GM12864 (cell line): Measurements from ENCODE around the gene SELENOF.

Source experiments
- DNase-seq: peaks from one replicate; pipeline ENCODE4 v3.0.0-alpha.2; 2011; ENCODE audit warnings: low read depth
- H3K4me3 ChIP-seq: 2 replicates; pipeline ENCODE4 v1.5.1; 2011; ENCODE audit warnings: mild to moderate bottlenecking, low read depth, low read length, control low read depth
- TF ChIP-seq, protein P1 (sequence below): IDR thresholded peaks from 2 replicates; pipeline ENCODE4 v1.5.1; 2011; ENCODE audit warnings: low read depth, mild to moderate bottlenecking, moderate library complexity, low read length, control low read depth, inconsistent platforms; ENCODE audit errors: missing control alignments

Gene SELENOF

GRCh38 chr1:86833461-86834215, 80.3 kb downstream of the SELENOF start:
- H3K4me3 ChIP-seq: no peak overlapping the region
- DNase-seq: peak; percentile 66
- TF ChIP-seq, protein P1, sequence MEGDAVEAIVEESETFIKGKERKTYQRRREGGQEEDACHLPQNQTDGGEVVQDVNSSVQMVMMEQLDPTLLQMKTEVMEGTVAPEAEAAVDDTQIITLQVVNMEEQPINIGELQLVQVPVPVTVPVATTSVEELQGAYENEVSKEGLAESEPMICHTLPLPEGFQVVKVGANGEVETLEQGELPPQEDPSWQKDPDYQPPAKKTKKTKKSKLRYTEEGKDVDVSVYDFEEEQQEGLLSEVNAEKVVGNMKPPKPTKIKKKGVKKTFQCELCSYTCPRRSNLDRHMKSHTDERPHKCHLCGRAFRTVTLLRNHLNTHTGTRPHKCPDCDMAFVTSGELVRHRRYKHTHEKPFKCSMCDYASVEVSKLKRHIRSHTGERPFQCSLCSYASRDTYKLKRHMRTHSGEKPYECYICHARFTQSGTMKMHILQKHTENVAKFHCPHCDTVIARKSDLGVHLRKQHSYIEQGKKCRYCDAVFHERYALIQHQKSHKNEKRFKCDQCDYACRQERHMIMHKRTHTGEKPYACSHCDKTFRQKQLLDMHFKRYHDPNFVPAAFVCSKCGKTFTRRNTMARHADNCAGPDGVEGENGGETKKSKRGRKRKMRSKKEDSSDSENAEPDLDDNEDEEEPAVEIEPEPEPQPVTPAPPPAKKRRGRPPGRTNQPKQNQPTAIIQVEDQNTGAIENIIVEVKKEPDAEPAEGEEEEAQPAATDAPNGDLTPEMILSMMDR: peak; percentile 55

DNA sequence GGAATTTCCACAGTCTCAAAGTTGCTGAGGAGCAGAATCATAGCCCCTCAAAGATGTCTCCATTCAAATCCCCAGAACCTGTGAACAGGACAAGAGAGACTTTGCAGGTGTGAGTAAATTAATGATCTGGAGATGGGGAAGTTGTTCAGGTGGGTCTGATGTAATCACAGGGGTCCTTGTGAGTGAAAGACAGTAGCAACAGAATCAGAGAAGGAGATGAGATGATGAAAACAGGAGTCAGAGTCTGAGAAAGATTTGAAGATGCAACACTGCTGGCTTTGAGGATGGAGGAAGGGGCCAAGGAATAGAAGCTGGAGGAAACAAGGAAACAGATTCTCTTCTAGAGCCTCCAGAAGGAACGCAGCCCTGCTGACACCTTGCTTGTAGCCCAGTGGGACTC, 81.5 kb downstream of the SELENOF start:
- H3K4me3 ChIP-seq: no peak overlapping the region
- TF ChIP-seq, protein P1: no peak
- no peak for DNase-seq

- no peak for DNase-seq
- TF ChIP-seq, protein P1: no peak
Observed at GRCh38 chr1:86829321-86829720, 84.6 kb downstream of the SELENOF start.

DNA sequence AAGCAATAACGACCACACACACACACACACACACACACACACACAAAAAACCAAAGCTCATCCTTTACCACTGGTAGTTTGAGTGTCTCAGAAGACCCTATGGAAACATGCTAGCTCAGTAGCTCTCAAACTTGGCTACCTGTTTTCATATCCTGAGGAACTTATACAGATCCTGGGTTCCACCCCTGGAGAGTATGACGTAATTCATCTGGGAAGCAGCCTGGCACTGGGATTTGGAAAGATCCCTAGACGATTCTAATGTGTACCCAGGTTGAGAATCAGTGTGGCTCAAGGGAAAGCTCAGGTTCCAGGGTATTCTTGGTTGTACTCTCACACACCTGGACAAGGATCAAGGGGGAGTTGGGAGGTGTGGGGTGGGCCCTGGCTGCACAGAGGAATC, 85.9 kb downstream of the SELENOF start:
- TF ChIP-seq, protein P1: no peak
- no peak for DNase-seq
- H3K4me3 ChIP-seq: no peak overlapping the region

More at GRCh38 chr1:86829321-86829720, 84.6 kb downstream of the SELENOF start:
- H3K4me3 ChIP-seq: no peak overlapping the region

- TF ChIP-seq, protein P1: no peak
- H3K4me3 ChIP-seq: no peak overlapping the region
- no peak for DNase-seq
Observed at GRCh38 chr1:86826856-86827255, 87.1 kb downstream of the SELENOF start.

DNA sequence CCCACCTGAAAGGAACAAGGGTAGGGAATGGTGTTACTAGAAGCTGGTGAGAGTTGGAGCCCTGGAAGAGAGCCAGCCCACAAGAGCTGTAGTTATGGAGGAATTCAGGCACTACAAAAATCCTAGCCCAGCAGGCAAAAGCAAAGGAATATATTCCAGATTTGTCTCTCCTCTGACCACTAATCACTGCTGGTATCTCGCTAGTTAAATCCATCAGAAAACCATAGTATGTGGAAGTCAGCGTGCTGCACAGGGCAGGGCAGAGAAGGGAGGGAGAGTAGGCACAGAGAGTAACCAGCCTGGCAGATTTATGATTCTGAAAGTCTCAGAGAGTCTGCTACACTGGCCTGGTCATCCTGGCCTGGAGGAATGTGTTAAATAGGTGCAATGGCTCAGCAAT, 88.6 kb downstream of the SELENOF start:
- TF ChIP-seq, protein P1: no peak
- no peak for DNase-seq

More for the DNA sequence above, 88.6 kb downstream of the SELENOF start:
- H3K4me3 ChIP-seq: no peak overlapping the region
